WTC11 (cell line): ENCODE measurements around the gene ITM2C. TPM values are rescaled to one million over a fixed set of nuclear protein-coding genes. Genes with fewer than 3 reads are reported as not detected.

Experiments
- IRF2 ChIP-seq: sonication (generic); formaldehyde crosslinking; IDR thresholded peaks from 2 replicates; pipeline ENCODE4 v1.8.0; 2022; ENCODE audit warnings: low read depth, missing genetic modification reagents, borderline replicate concordance
- NFE2L1 ChIP-seq: sonication (generic); formaldehyde crosslinking; IDR thresholded peaks from 2 replicates; pipeline ENCODE4 v1.8.1; 2023; ENCODE audit warnings: missing genetic modification reagents
- RELA ChIP-seq: sonication (generic); formaldehyde crosslinking; IDR thresholded peaks from 2 replicates; pipeline ENCODE4 v1.8.1; 2022; ENCODE audit warnings: missing genetic modification reagents, mild to moderate bottlenecking, borderline replicate concordance
- SOX15 ChIP-seq: fragments of 250-450 bp; sonication (Bioruptor Pico); IDR thresholded peaks from 2 replicates; pipeline ENCODE4 v1.9.0; 2021; ENCODE audit warnings: mild to moderate bottlenecking
- ZBTB21 ChIP-seq: sonication (generic); formaldehyde crosslinking; IDR thresholded peaks from 2 replicates; pipeline ENCODE4 v1.8.1; 2023; ENCODE audit warnings: mild to moderate bottlenecking, missing genetic modification reagents, borderline replicate concordance
- ZNF396 ChIP-seq: fragments of 250-450 bp; sonication (Bioruptor Pico); IDR thresholded peaks from 2 replicates; pipeline ENCODE4 v1.8.0; 2021; ENCODE audit warnings: mild to moderate bottlenecking, moderate library complexity, borderline replicate concordance
- ZNF423 ChIP-seq: fragments of 250-450 bp; sonication (Bioruptor Pico); IDR thresholded peaks from 2 replicates; pipeline ENCODE4 v2.1.2; 2022; ENCODE audit warnings: mild to moderate bottlenecking, moderate library complexity
- total RNA-seq: library from RNA; stranded (reverse); gene quantifications from 3 replicates; pipeline ENCODE4 v1.2.3, GENCODE V29; 2021
- TF ChIP-seq, protein P1 (sequence below): sonication (generic); formaldehyde crosslinking; IDR thresholded peaks from 2 replicates; pipeline ENCODE4 v1.8.0; 2023; ENCODE audit warnings: mild to moderate bottlenecking, missing genetic modification reagents
- TF ChIP-seq, protein P2 (sequence below): fragments of 250-450 bp; sonication (Bioruptor Pico); IDR thresholded peaks from 2 replicates; pipeline ENCODE4 v1.9.0; 2021; ENCODE audit warnings: mild to moderate bottlenecking, borderline replicate concordance
- TF ChIP-seq, protein P3 (sequence below): sonication (generic); formaldehyde crosslinking; IDR thresholded peaks from 2 replicates; pipeline ENCODE4 v1.8.1; 2022; ENCODE audit warnings: missing genetic modification reagents, borderline replicate concordance
- TF ChIP-seq, protein P4 (sequence below): sonication (generic); formaldehyde crosslinking; IDR thresholded peaks from 2 replicates; pipeline ENCODE4 v1.8.0; 2023; ENCODE audit warnings: missing genetic modification reagents
- TF ChIP-seq, protein P5 (sequence below): sonication (generic); formaldehyde crosslinking; IDR thresholded peaks from 2 replicates; pipeline ENCODE4 v1.8.1; 2023; ENCODE audit warnings: mild to moderate bottlenecking, missing genetic modification reagents

Gene ITM2C
- total RNA-seq, 1 experiment from 2014 or later = 316 TPM

DNA sequence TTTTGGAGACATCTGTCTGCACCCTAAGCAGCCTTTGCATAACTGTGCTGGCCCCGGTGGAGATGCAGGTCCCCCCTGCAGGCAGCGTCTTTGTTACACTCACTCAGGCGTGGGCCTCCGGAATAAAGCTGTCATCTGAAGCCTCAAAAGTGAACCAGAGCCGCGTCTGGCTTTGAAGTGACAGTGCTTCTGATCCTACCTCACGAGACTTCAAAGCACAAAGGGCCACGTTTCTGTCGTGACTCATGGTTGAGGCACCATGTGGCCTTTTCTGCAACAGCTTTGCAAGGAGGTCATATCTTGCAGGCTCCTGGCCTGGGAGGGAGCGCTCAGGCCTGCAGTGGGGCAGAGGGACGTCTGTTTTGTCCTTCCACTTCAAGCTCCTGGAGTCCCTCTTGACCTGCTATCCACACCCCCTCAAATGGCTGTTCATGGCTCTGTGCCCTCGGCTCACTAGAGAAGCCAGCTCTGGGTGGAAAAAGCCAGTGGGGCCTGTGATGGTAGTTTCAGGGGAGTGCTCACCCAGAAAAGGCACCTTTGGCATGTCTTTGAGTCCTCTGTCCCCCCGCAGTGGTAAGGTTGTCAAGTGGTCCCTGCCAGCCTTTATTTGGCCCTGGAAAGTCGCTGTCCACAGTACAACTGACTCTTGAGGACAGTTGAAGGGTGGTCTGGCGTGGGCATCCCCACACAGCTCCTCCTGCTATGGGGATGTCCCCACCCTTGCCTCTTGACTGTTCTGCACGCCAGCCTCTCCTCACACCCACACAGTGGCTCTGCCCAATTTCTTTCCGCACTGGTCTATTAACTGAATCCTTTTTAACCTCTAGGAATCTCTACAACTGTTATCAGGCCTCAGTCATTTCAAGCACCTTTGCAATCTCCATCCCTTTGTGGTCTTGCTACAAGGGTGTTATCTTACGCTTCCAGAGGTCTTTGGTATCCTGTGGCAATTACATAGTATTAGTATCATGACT, 41.0 kb downstream of the ITM2C start (continued):
- TF ChIP-seq, protein P1, sequence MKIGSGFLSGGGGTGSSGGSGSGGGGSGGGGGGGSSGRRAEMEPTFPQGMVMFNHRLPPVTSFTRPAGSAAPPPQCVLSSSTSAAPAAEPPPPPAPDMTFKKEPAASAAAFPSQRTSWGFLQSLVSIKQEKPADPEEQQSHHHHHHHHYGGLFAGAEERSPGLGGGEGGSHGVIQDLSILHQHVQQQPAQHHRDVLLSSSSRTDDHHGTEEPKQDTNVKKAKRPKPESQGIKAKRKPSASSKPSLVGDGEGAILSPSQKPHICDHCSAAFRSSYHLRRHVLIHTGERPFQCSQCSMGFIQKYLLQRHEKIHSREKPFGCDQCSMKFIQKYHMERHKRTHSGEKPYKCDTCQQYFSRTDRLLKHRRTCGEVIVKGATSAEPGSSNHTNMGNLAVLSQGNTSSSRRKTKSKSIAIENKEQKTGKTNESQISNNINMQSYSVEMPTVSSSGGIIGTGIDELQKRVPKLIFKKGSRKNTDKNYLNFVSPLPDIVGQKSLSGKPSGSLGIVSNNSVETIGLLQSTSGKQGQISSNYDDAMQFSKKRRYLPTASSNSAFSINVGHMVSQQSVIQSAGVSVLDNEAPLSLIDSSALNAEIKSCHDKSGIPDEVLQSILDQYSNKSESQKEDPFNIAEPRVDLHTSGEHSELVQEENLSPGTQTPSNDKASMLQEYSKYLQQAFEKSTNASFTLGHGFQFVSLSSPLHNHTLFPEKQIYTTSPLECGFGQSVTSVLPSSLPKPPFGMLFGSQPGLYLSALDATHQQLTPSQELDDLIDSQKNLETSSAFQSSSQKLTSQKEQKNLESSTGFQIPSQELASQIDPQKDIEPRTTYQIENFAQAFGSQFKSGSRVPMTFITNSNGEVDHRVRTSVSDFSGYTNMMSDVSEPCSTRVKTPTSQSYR (CRISPR knock-in tag) = no peak
- TF ChIP-seq, protein P2, sequence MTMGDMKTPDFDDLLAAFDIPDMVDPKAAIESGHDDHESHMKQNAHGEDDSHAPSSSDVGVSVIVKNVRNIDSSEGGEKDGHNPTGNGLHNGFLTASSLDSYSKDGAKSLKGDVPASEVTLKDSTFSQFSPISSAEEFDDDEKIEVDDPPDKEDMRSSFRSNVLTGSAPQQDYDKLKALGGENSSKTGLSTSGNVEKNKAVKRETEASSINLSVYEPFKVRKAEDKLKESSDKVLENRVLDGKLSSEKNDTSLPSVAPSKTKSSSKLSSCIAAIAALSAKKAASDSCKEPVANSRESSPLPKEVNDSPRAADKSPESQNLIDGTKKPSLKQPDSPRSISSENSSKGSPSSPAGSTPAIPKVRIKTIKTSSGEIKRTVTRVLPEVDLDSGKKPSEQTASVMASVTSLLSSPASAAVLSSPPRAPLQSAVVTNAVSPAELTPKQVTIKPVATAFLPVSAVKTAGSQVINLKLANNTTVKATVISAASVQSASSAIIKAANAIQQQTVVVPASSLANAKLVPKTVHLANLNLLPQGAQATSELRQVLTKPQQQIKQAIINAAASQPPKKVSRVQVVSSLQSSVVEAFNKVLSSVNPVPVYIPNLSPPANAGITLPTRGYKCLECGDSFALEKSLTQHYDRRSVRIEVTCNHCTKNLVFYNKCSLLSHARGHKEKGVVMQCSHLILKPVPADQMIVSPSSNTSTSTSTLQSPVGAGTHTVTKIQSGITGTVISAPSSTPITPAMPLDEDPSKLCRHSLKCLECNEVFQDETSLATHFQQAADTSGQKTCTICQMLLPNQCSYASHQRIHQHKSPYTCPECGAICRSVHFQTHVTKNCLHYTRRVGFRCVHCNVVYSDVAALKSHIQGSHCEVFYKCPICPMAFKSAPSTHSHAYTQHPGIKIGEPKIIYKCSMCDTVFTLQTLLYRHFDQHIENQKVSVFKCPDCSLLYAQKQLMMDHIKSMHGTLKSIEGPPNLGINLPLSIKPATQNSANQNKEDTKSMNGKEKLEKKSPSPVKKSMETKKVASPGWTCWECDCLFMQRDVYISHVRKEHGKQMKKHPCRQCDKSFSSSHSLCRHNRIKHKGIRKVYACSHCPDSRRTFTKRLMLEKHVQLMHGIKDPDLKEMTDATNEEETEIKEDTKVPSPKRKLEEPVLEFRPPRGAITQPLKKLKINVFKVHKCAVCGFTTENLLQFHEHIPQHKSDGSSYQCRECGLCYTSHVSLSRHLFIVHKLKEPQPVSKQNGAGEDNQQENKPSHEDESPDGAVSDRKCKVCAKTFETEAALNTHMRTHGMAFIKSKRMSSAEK (CRISPR knock-in tag) = no peak
- no peak for TF ChIP-seq IRF2 (CRISPR knock-in tag)
- TF ChIP-seq ZNF396 (CRISPR knock-in tag) = no peak
- TF ChIP-seq ZNF423 = peak; percentile 56
- no peak for TF ChIP-seq RELA (CRISPR knock-in tag)
- TF ChIP-seq, protein P3, sequence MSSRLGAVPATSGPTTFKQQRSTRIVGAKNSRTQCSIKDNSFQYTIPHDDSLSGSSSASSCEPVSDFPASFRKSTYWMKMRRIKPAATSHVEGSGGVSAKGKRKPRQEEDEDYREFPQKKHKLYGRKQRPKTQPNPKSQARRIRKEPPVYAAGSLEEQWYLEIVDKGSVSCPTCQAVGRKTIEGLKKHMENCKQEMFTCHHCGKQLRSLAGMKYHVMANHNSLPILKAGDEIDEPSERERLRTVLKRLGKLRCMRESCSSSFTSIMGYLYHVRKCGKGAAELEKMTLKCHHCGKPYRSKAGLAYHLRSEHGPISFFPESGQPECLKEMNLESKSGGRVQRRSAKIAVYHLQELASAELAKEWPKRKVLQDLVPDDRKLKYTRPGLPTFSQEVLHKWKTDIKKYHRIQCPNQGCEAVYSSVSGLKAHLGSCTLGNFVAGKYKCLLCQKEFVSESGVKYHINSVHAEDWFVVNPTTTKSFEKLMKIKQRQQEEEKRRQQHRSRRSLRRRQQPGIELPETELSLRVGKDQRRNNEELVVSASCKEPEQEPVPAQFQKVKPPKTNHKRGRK (CRISPR knock-in tag) = no peak
- TF ChIP-seq ZBTB21 (CRISPR knock-in tag) = no peak
- no peak for TF ChIP-seq SOX15 (CRISPR knock-in tag)
- TF ChIP-seq, protein P4, sequence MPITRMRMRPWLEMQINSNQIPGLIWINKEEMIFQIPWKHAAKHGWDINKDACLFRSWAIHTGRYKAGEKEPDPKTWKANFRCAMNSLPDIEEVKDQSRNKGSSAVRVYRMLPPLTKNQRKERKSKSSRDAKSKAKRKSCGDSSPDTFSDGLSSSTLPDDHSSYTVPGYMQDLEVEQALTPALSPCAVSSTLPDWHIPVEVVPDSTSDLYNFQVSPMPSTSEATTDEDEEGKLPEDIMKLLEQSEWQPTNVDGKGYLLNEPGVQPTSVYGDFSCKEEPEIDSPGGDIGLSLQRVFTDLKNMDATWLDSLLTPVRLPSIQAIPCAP (CRISPR knock-in tag) = no peak
- TF ChIP-seq, protein P5, sequence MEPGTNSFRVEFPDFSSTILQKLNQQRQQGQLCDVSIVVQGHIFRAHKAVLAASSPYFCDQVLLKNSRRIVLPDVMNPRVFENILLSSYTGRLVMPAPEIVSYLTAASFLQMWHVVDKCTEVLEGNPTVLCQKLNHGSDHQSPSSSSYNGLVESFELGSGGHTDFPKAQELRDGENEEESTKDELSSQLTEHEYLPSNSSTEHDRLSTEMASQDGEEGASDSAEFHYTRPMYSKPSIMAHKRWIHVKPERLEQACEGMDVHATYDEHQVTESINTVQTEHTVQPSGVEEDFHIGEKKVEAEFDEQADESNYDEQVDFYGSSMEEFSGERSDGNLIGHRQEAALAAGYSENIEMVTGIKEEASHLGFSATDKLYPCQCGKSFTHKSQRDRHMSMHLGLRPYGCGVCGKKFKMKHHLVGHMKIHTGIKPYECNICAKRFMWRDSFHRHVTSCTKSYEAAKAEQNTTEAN (CRISPR knock-in tag) = no peak
- no peak for TF ChIP-seq NFE2L1 (CRISPR knock-in tag)
